HCT116 (cell line): ENCODE data around the gene RBMX2. TPM values are rescaled to one million over a fixed set of nuclear protein-coding genes. Genes with fewer than 3 reads are reported as not detected.

ENCODE experiments used
- ATAC-seq: fragments of 200-7000 bp; cut with Tn5 transposase; 2 replicates; pipeline ENCODE4 v1.9.1; 2020; ENCODE audit warnings: mild to moderate bottlenecking, moderate library complexity
- BruUV-seq: library from RNA; stranded (reverse); fragments of 400-500 nt; replicated peaks from 2 replicates; lab custom pipeline; 2021; lab: Mats Ljungman, UMichigan
- CTCF ChIA-PET: fragments of 300-600 bp; sonication (Branson Sonifier 250); formaldehyde crosslinking; loops from one replicate; lab custom pipeline; 2021; ENCODE audit warnings: antibody characterized with exemption; lab: Charles Lee
- POLR2A ChIA-PET: fragments of 300-600, 350-600 bp; sonication (Branson Sonifier 250); formaldehyde crosslinking; loops from one replicate; lab custom pipeline; 2021; ENCODE audit warnings: antibody characterized with exemption; lab: Charles Lee
- RAD21 ChIA-PET, 2 experiments: fragments of 300-600 bp; sonication (Branson Sonifier 250); formaldehyde crosslinking; loops; one replicate each; lab custom pipeline; 2023; ENCODE audit warnings: low total read pairs in 2 of 2; ENCODE audit not compliant: uncharacterized antibody in 2 of 2, unreplicated experiment in 2 of 2, low non-redundant PET in 1 of 2; lab: Charles Lee
- DNase-seq: peaks from one replicate; pipeline ENCODE4 v3.0.0-alpha.2; 2010; ENCODE audit warnings: low read depth, low spot score
- H2AFZ ChIP-seq: fragments of 200-600 bp; shearing (Covaris generic), sonication (generic); 2 replicates; pipeline ENCODE4 v1.6.1; 2017; ENCODE audit warnings: low read depth, mixed run types, mixed read lengths, antibody characterized with exemption, low read length; ENCODE audit not compliant: poor library complexity, severe bottlenecking
- H3K27ac ChIP-seq: 2 replicates; pipeline ENCODE4 v1.5.1; 2012; ENCODE audit warnings: low read depth, low read length
- H3K27me3 ChIP-seq: fragments of 200-600 bp; sonication (generic); 2 replicates; pipeline ENCODE4 v1.6.1; 2016; ENCODE audit warnings: mixed run types, low read length, mixed read lengths; ENCODE audit not compliant: insufficient read depth
- H3K36me3 ChIP-seq, 2 experiments: fragments of 200-500 bp in 1 of 2; fragments of 200-600 bp in 1 of 2; sonication (Bioruptor generic) in 1 of 2; sonication (generic) in 1 of 2; 2 replicates each; pipeline versions ENCODE4 v1.5.1 to v1.6.1; 2014 to 2016; ENCODE audit warnings: low read length in 2 of 2, inconsistent platforms in 1 of 2, mixed read lengths in 1 of 2, mixed run types in 1 of 2; ENCODE audit not compliant: insufficient read depth in 2 of 2, control insufficient read depth in 1 of 2
- H3K4me1 ChIP-seq, 2 experiments: fragments of 200-600 bp in 1 of 2; sonication (generic) in 1 of 2; 2 replicates each; pipeline versions ENCODE4 v1.5.1 to v1.6.1; 2012 to 2017; ENCODE audit warnings: low read length in 2 of 2, inconsistent platforms in 1 of 2, mild to moderate bottlenecking in 1 of 2, mixed read lengths in 1 of 2, mixed run types in 1 of 2, moderate library complexity in 1 of 2; ENCODE audit not compliant: insufficient read depth in 2 of 2, control insufficient read depth in 1 of 2
- H3K4me2 ChIP-seq: fragments of 200-600 bp; sonication (generic); 2 replicates; pipeline ENCODE4 v1.6.1; 2017; ENCODE audit warnings: mixed run types, low read length, mixed read lengths
- H3K4me3 ChIP-seq, 2 experiments: fragments of 200-600 bp in 1 of 2; sonication (generic) in 1 of 2; replicated peaks in 1 of 2; 2 replicates each; pipeline ENCODE4 v1.5.1; 2011 to 2016; ENCODE audit warnings: low read length in 2 of 2, control low read depth in 1 of 2, low read depth in 1 of 2, mild to moderate bottlenecking in 1 of 2, mixed read lengths in 1 of 2, mixed run types in 1 of 2
- H3K79me2 ChIP-seq: fragments of 200-600 bp; sonication (generic); 2 replicates; pipeline ENCODE4 v1.6.1; 2017; ENCODE audit warnings: mild to moderate bottlenecking, mixed run types, low read length, moderate library complexity, mixed read lengths; ENCODE audit not compliant: insufficient read depth
- H3K9ac ChIP-seq: fragments of 200-600 bp; sonication (generic); 2 replicates; pipeline ENCODE4 v1.6.1; 2016; ENCODE audit warnings: low read length, mixed read lengths
- H3K9me2 ChIP-seq: fragments of 200-600 bp; sonication (generic), shearing (Covaris generic); 2 replicates; pipeline ENCODE4 v1.6.1; 2017; ENCODE audit warnings: mixed run types, mild to moderate bottlenecking, moderate library complexity; ENCODE audit not compliant: insufficient read depth
- H3K9me3 ChIP-seq, 2 experiments: fragments of 200-500 bp in 1 of 2; fragments of 200-600 bp in 1 of 2; sonication (Bioruptor generic) in 1 of 2; sonication (generic) in 1 of 2; 2 replicates each; pipeline ENCODE4 v1.6.1; 2014 to 2017; ENCODE audit warnings: low read length in 2 of 2, mixed read lengths in 2 of 2, inconsistent platforms in 1 of 2, low read depth in 1 of 2, mild to moderate bottlenecking in 1 of 2, mixed run types in 1 of 2, moderate library complexity in 1 of 2; ENCODE audit not compliant: control insufficient read depth in 1 of 2, insufficient read depth in 1 of 2
- H4K20me1 ChIP-seq: fragments of 200-600 bp; sonication (generic), shearing (Covaris generic); 2 replicates; pipeline ENCODE4 v1.6.1; 2017; ENCODE audit warnings: mixed run types, mild to moderate bottlenecking, moderate library complexity; ENCODE audit not compliant: insufficient read depth
- ATF3 ChIP-seq: IDR thresholded peaks from 2 replicates; pipeline ENCODE4 v1.6.1; 2012
- CEBPB ChIP-seq: IDR thresholded peaks from 2 replicates; pipeline ENCODE4 v1.6.1; 2012; ENCODE audit warnings: low read depth
- CTCF ChIP-seq, 3 experiments: fragments of 200-600 bp in 1 of 3; sonication (generic) in 1 of 3; IDR thresholded peaks in 2 of 3; conservative IDR thresholded peaks in 1 of 3; 2 replicates each; pipeline ENCODE4 v1.5.1; 2012 to 2017; ENCODE audit warnings: low read depth in 2 of 3, low read length in 2 of 3, antibody characterized with exemption in 1 of 3, borderline replicate concordance in 1 of 3, control low read depth in 1 of 3, mild to moderate bottlenecking in 1 of 3, mixed read lengths in 1 of 3, mixed run types in 1 of 3, moderate library complexity in 1 of 3; ENCODE audit not compliant: insufficient read depth in 1 of 3
- EGR1 ChIP-seq: IDR thresholded peaks from 2 replicates; pipeline ENCODE4 v1.6.1; 2012; ENCODE audit warnings: low read depth
- ELF1 ChIP-seq: IDR thresholded peaks from 2 replicates; pipeline ENCODE4 v1.6.1; 2012; ENCODE audit warnings: low read depth, borderline replicate concordance
- EZH2phosphoT487 ChIP-seq: fragments of 200-600 bp; IDR thresholded peaks from 2 replicates; pipeline ENCODE4 v1.6.1; 2018; ENCODE audit warnings: antibody characterized with exemption, borderline replicate concordance
- JUND ChIP-seq: IDR thresholded peaks from 2 replicates; pipeline ENCODE4 v1.6.1; 2012
- POLR2A ChIP-seq: IDR thresholded peaks from 2 replicates; pipeline ENCODE4 v1.7.0; 2011; ENCODE audit warnings: borderline replicate concordance; ENCODE audit not compliant: insufficient read depth, insufficient read length; ENCODE audit errors: extremely low read depth
- POLR2AphosphoS5 ChIP-seq: IDR thresholded peaks from 2 replicates; pipeline ENCODE4 v1.6.1; 2011; ENCODE audit warnings: mild to moderate bottlenecking, low read depth, low read length, moderate library complexity
- RAD21 ChIP-seq: IDR thresholded peaks from 2 replicates; pipeline ENCODE4 v1.6.1; 2012; ENCODE audit warnings: low read depth, mild to moderate bottlenecking
- REST ChIP-seq: IDR thresholded peaks from 2 replicates; pipeline ENCODE4 v1.6.1; 2012; ENCODE audit warnings: low read depth
- SP1 ChIP-seq: IDR thresholded peaks from 2 replicates; pipeline ENCODE4 v1.6.1; 2012; ENCODE audit warnings: low read depth
- SRF ChIP-seq: IDR thresholded peaks from 2 replicates; pipeline ENCODE4 v1.6.1; 2012; ENCODE audit warnings: low read depth
- TCF7L2 ChIP-seq: IDR thresholded peaks from 2 replicates; pipeline ENCODE4 v1.7.0; 2011; ENCODE audit warnings: borderline replicate concordance, inconsistent platforms; ENCODE audit not compliant: insufficient read depth, insufficient read length; ENCODE audit errors: extremely low read depth
- YY1 ChIP-seq: IDR thresholded peaks from 2 replicates; pipeline ENCODE4 v1.6.1; 2011; ENCODE audit warnings: low read length, low read depth, moderate library complexity, mild to moderate bottlenecking; ENCODE audit not compliant: insufficient replicate concordance; ENCODE audit errors: extremely low read depth
- ZBTB33 ChIP-seq: IDR thresholded peaks from 2 replicates; pipeline ENCODE4 v1.6.1; 2011; ENCODE audit warnings: mild to moderate bottlenecking, low read length, moderate library complexity; ENCODE audit not compliant: insufficient replicate concordance; ENCODE audit errors: extremely low read depth
- ZFX ChIP-seq: fragments of 450-650 bp; IDR thresholded peaks from 2 replicates; pipeline ENCODE4 v1.6.1; 2017
- intact Hi-C: fragments of 100-400 bp; cut with micrococcal nuclease; formaldehyde crosslinking; loops from 2 replicates; pipeline ENCODE4 v1.10.0; 2022
- total RNA-seq: library from RNA; stranded (reverse); gene quantifications from one replicate; pipeline ENCODE4 v1.2.1, GENCODE V29; 2021; ENCODE audit not compliant: unreplicated experiment

Gene RBMX2
- total RNA-seq, 1 experiment from 2014 or later, result 18.9 TPM

GRCh38 chrX:130385520-130385919 is 16.3 kb upstream of the RBMX2 start, which contains the start of gene GPR119:
TSS of gene GPR119 (minus strand) at chrX:130385674. CDS start at chrX:130385447, 227 bp downstream.
- no peak for TF ChIP-seq YY1
- TF ChIP-seq TCF7L2, result no peak
- no peak for TF ChIP-seq CEBPB
- no peak for TF ChIP-seq JUND
- no peak for TF ChIP-seq SRF
- no peak for TF ChIP-seq RAD21
- no peak for TF ChIP-seq EZH2phosphoT487
- TF ChIP-seq ELF1, result no peak
- TF ChIP-seq SP1, result no peak
- no peak for TF ChIP-seq ATF3
- TF ChIP-seq ZFX, result no peak
- TF ChIP-seq CTCF (IDR thresholded peaks at IDR 0.05 in 2 of 3, conservative IDR thresholded peaks at IDR 0.05 in 1 of 3; ENCODE audit: borderline replicate concordance in 1 of 3, insufficient read depth in 1 of 3, low read depth in 2 of 3, low read length in 2 of 3), result no peak
- TF ChIP-seq EGR1, result no peak
- TF ChIP-seq REST, result no peak
- TF ChIP-seq ZBTB33, result no peak
- no peak for TF ChIP-seq POLR2A
- no peak for TF ChIP-seq POLR2AphosphoS5
- TF ChIP-seq, all 23 proteins: peak for 0
- H3K79me2 ChIP-seq, result no peaks in the 10 kb centered on the region
- ATAC-seq (no peak), DNase-seq (no peak)
- H4K20me1 ChIP-seq, result no peaks in the 10 kb centered on the region
- CTCF ChIA-PET, result no interaction called here
- H3K9me2 ChIP-seq, result no peaks in the 10 kb centered on the region
- RAD21 ChIA-PET, result no interaction called here
- POLR2A ChIA-PET, result no interaction called here
- no peaks in the 10 kb centered on the region for H3K9me3 ChIP-seq
- no peaks in the 10 kb centered on the region for H3K27me3 ChIP-seq
- intact Hi-C loops, result no loop called here
- H3K36me3 ChIP-seq, result no peaks in the 10 kb centered on the region
- no TSS peak for BruUV-seq
- H3K4me1 ChIP-seq, result no peaks in the 10 kb centered on the region
- no peak within 1 kb of the TSS for H3K9ac ChIP-seq
- H3K4me2 ChIP-seq, result no peak within 1 kb of the TSS
- H3K4me3 ChIP-seq, result no peak within 1 kb of the TSS
- no peak within 1 kb of the TSS for H3K27ac ChIP-seq
- H2AFZ ChIP-seq, result no peak within 1 kb of the TSS
